MM.1S (cell line): Measurements from ENCODE around the gene ARMC12.

ENCODE experiments used
- EZH2 ChIP-seq: fragments of 300-600 bp; sonication (generic); optimal IDR thresholded peaks from 2 replicates; pipeline ENCODE3; 2017; ENCODE audit warnings: low read depth, mild to moderate bottlenecking, antibody characterized with exemption, low read length, mixed read lengths
- EZH2phosphoT487 ChIP-seq: fragments of 300-600 bp; sonication (generic); IDR thresholded peaks from 2 replicates; pipeline ENCODE4 v1.6.1; 2018; ENCODE audit warnings: antibody characterized with exemption, low read length
- TF ChIP-seq, protein P1 (sequence below): fragments of 300-600 bp; sonication (generic); IDR thresholded peaks from 2 replicates; pipeline ENCODE4 v1.5.1; 2016; ENCODE audit warnings: antibody characterized with exemption, low read length, mixed read lengths

GRCh38 chr6:35716798-35717197 is 20.0 kb upstream of the ARMC12 start:
- TF ChIP-seq, protein P1, sequence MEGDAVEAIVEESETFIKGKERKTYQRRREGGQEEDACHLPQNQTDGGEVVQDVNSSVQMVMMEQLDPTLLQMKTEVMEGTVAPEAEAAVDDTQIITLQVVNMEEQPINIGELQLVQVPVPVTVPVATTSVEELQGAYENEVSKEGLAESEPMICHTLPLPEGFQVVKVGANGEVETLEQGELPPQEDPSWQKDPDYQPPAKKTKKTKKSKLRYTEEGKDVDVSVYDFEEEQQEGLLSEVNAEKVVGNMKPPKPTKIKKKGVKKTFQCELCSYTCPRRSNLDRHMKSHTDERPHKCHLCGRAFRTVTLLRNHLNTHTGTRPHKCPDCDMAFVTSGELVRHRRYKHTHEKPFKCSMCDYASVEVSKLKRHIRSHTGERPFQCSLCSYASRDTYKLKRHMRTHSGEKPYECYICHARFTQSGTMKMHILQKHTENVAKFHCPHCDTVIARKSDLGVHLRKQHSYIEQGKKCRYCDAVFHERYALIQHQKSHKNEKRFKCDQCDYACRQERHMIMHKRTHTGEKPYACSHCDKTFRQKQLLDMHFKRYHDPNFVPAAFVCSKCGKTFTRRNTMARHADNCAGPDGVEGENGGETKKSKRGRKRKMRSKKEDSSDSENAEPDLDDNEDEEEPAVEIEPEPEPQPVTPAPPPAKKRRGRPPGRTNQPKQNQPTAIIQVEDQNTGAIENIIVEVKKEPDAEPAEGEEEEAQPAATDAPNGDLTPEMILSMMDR, result no peak
- TF ChIP-seq EZH2 (no peak), EZH2phosphoT487 (no peak)
